Stimulated activated naive CD8-positive, alpha-beta T cell treated with anti-CD3 and anti-CD28 coated beads, Interleukin-15, Interleukin-2, amounts not matched to agents 100 ng/mL and 50 ng/mL, for 24 hours (primary cell): ENCODE results near the gene NLGN4Y.

Experiments used
- H3K27ac Mint-ChIP-seq: one replicate; pipeline ENCODE4 v1.8.0; 2021; ENCODE audit warnings: mild to moderate bottlenecking, mixed read lengths
- H3K27me3 Mint-ChIP-seq: one replicate; pipeline ENCODE4 v1.8.0; 2021; ENCODE audit warnings: mixed read lengths
- H3K36me3 Mint-ChIP-seq: one replicate; pipeline ENCODE4 v1.8.0; 2021; ENCODE audit warnings: low read depth, mixed read lengths
- H3K4me1 Mint-ChIP-seq: one replicate; pipeline ENCODE4 v1.8.0; 2021; ENCODE audit warnings: low read depth, mixed read lengths
- H3K4me3 Mint-ChIP-seq: one replicate; pipeline ENCODE4 v1.8.0; 2021; ENCODE audit warnings: mild to moderate bottlenecking, mixed read lengths
- H3K9me3 Mint-ChIP-seq: one replicate; pipeline ENCODE4 v1.8.0; 2021; ENCODE audit warnings: mixed read lengths

The NLGN4Y gene

GRCh38 chrY:14778208-14778607 is 253.9 kb downstream of the NLGN4Y start:
- H3K4me3 Mint-ChIP-seq: no peak overlapping the region
- H3K36me3 Mint-ChIP-seq: no peaks in the 10 kb centered on the region
- H3K9me3 Mint-ChIP-seq: peaks cover 3% of the 10 kb centered on the region
- H3K4me1 Mint-ChIP-seq: no peaks in the 10 kb centered on the region
- H3K27me3 Mint-ChIP-seq: no peaks in the 10 kb centered on the region
- no peak overlapping the region for H3K27ac Mint-ChIP-seq

- Mint-ChIP-seq H3K9me3 (no peaks in the 10 kb centered on the region), H3K27ac (no peak overlapping the region), H3K36me3 (no peaks in the 10 kb centered on the region), H3K27me3 (no peaks in the 10 kb centered on the region), H3K4me1 (no peaks in the 10 kb centered on the region), H3K4me3 (no peak overlapping the region)
These were observed 268.8 kb downstream of the NLGN4Y start for GRCh38 chrY:14793104-14793503.

GRCh38 chrY:14793674-14794073 is 269.3 kb downstream of the NLGN4Y start:
- no peaks in the 10 kb centered on the region for H3K27me3 Mint-ChIP-seq
- no peaks in the 10 kb centered on the region for H3K9me3 Mint-ChIP-seq
- no peak overlapping the region for H3K27ac Mint-ChIP-seq
- H3K4me3 Mint-ChIP-seq: no peak overlapping the region
- H3K36me3 Mint-ChIP-seq: no peaks in the 10 kb centered on the region
- no peaks in the 10 kb centered on the region for H3K4me1 Mint-ChIP-seq

- Mint-ChIP-seq H3K4me3 (no peak overlapping the region), H3K27ac (no peak overlapping the region), H3K9me3 (no peaks in the 10 kb centered on the region), H3K36me3 (no peaks in the 10 kb centered on the region), H3K4me1 (no peaks in the 10 kb centered on the region), H3K27me3 (no peaks in the 10 kb centered on the region)
These were observed 273.7 kb downstream of the NLGN4Y start for GRCh38 chrY:14798010-14798409.

GRCh38 chrY:14801096-14801495 is 276.8 kb downstream of the NLGN4Y start:
- H3K4me3 Mint-ChIP-seq: no peak overlapping the region
- no peaks in the 10 kb centered on the region for H3K27me3 Mint-ChIP-seq
- H3K27ac Mint-ChIP-seq: no peak overlapping the region
- no peaks in the 10 kb centered on the region for H3K36me3 Mint-ChIP-seq
- no peaks in the 10 kb centered on the region for H3K9me3 Mint-ChIP-seq
- H3K4me1 Mint-ChIP-seq: no peaks in the 10 kb centered on the region

GRCh38 chrY:14802125-14802524 is 277.8 kb downstream of the NLGN4Y start:
- Mint-ChIP-seq H3K27me3 (no peaks in the 10 kb centered on the region), H3K27ac (no peak overlapping the region), H3K36me3 (no peaks in the 10 kb centered on the region), H3K9me3 (no peaks in the 10 kb centered on the region), H3K4me1 (no peaks in the 10 kb centered on the region), H3K4me3 (no peak overlapping the region)

- Mint-ChIP-seq H3K27ac (no peak overlapping the region), H3K27me3 (no peaks in the 10 kb centered on the region)
These were observed 279.7 kb downstream of the NLGN4Y start for GRCh38 chrY:14804041-14804440.

GRCh38 chrY:14818452-14818851 is 294.1 kb downstream of the NLGN4Y start:
- no peak overlapping the region for H3K4me3 Mint-ChIP-seq
- H3K27ac Mint-ChIP-seq: no peak overlapping the region
- no peaks in the 10 kb centered on the region for H3K27me3 Mint-ChIP-seq
- H3K36me3 Mint-ChIP-seq: no peaks in the 10 kb centered on the region
- H3K9me3 Mint-ChIP-seq: no peaks in the 10 kb centered on the region
- no peaks in the 10 kb centered on the region for H3K4me1 Mint-ChIP-seq

More at GRCh38 chrY:14804041-14804440, 279.7 kb downstream of the NLGN4Y start:
- Mint-ChIP-seq H3K9me3 (no peaks in the 10 kb centered on the region), H3K4me1 (no peaks in the 10 kb centered on the region), H3K36me3 (no peaks in the 10 kb centered on the region), H3K4me3 (no peak overlapping the region)

- no peak overlapping the region for H3K4me3 Mint-ChIP-seq
- H3K36me3 Mint-ChIP-seq: no peaks in the 10 kb centered on the region
These were observed 297.9 kb downstream of the NLGN4Y start for GRCh38 chrY:14822201-14822600.

GRCh38 chrY:14822906-14823305 is 298.6 kb downstream of the NLGN4Y start:
- no peak overlapping the region for H3K4me3 Mint-ChIP-seq
- H3K27ac Mint-ChIP-seq: no peak overlapping the region
- H3K9me3 Mint-ChIP-seq: no peaks in the 10 kb centered on the region
- no peaks in the 10 kb centered on the region for H3K36me3 Mint-ChIP-seq
- no peaks in the 10 kb centered on the region for H3K4me1 Mint-ChIP-seq
- no peaks in the 10 kb centered on the region for H3K27me3 Mint-ChIP-seq

More at GRCh38 chrY:14822201-14822600, 297.9 kb downstream of the NLGN4Y start:
- Mint-ChIP-seq H3K27ac (no peak overlapping the region), H3K27me3 (no peaks in the 10 kb centered on the region), H3K4me1 (no peaks in the 10 kb centered on the region), H3K9me3 (no peaks in the 10 kb centered on the region)

GRCh38 chrY:14824583-14824982 is 300.3 kb downstream of the NLGN4Y start:
- Mint-ChIP-seq H3K27me3 (no peaks in the 10 kb centered on the region), H3K9me3 (no peaks in the 10 kb centered on the region), H3K36me3 (no peaks in the 10 kb centered on the region), H3K27ac (no peak overlapping the region), H3K4me3 (no peak overlapping the region), H3K4me1 (no peaks in the 10 kb centered on the region)

- Mint-ChIP-seq H3K27me3 (no peaks in the 10 kb centered on the region), H3K4me3 (no peak overlapping the region), H3K4me1 (no peaks in the 10 kb centered on the region), H3K36me3 (no peaks in the 10 kb centered on the region), H3K27ac (no peak overlapping the region), H3K9me3 (no peaks in the 10 kb centered on the region)
These were observed 301.4 kb downstream of the NLGN4Y start for GRCh38 chrY:14825728-14826127.

- Mint-ChIP-seq H3K4me1 (no peaks in the 10 kb centered on the region), H3K27ac (no peak overlapping the region), H3K27me3 (no peaks in the 10 kb centered on the region), H3K36me3 (no peaks in the 10 kb centered on the region), H3K9me3 (no peaks in the 10 kb centered on the region), H3K4me3 (no peak overlapping the region)
These were observed 304.2 kb downstream of the NLGN4Y start for GRCh38 chrY:14828531-14828930.

- Mint-ChIP-seq H3K4me3 (no peak overlapping the region), H3K36me3 (no peaks in the 10 kb centered on the region), H3K27me3 (no peaks in the 10 kb centered on the region), H3K4me1 (peaks cover 2% of the 10 kb centered on the region), H3K9me3 (no peaks in the 10 kb centered on the region), H3K27ac (no peak overlapping the region)
These were observed 305.1 kb downstream of the NLGN4Y start for GRCh38 chrY:14829366-14829885.

- Mint-ChIP-seq H3K27ac (no peak overlapping the region), H3K36me3 (no peaks in the 10 kb centered on the region), H3K27me3 (no peaks in the 10 kb centered on the region), H3K4me3 (no peak overlapping the region), H3K9me3 (no peaks in the 10 kb centered on the region), H3K4me1 (peaks cover 3% of the 10 kb centered on the region)
These were observed 310.1 kb downstream of the NLGN4Y start for GRCh38 chrY:14834103-14835060.
